ENCODE results near the gene P3H1. TPM values are rescaled to one million over a fixed set of nuclear protein-coding genes. Genes with fewer than 3 reads are reported as not detected.
A peak's percentile ranks its signal among the peaks of the same experiment; 100 is the strongest.
"Not testable (repeated sequence)": the region's sequence is repeated elsewhere in the genome, so short reads cannot be mapped to it uniquely, and the experiment has no call there.

Gene P3H1
- polyA plus RNA-seq, 10 donors, result 60.2 to 105 (median 70.4) TPM

DNA sequence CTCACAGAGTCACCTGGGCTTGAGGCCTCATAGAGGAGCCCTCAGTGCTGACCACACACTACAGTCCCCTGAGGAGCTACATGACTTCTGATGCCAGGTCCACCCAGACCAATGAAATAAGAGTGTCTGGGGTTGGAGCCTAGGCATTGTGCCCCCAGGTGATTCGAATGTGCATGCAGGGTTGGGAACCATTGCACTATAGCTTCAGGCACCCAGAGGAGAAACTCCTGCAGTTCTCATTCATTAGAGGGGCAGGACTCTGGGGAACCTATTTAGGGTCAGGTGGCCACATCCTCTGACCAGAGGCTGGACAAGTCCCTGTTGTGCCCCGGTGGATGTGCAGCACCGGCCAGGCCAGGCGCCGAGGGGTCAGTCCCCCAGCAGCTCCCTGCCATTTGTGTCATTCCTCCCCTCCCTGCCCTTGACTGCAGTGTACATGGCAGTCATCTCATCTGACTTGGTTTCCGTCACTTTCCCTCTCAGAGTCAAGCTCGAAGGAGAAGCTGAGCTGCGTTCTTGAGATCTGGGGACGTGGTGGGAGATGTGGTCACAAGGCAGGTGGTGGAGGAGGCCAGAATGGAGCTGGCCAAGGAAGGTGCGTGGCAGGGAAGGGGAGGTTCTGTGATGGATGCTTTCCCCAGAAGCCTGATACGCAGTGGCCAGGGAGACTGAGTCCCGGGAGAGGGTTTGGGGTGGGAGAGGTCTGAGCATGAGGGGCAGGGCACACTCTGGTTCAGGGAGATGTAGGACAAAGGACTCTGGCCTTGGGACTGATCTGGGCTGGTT lies 33.2 kb downstream of the P3H1 start:
- DNase-seq, result no peak

DNA sequence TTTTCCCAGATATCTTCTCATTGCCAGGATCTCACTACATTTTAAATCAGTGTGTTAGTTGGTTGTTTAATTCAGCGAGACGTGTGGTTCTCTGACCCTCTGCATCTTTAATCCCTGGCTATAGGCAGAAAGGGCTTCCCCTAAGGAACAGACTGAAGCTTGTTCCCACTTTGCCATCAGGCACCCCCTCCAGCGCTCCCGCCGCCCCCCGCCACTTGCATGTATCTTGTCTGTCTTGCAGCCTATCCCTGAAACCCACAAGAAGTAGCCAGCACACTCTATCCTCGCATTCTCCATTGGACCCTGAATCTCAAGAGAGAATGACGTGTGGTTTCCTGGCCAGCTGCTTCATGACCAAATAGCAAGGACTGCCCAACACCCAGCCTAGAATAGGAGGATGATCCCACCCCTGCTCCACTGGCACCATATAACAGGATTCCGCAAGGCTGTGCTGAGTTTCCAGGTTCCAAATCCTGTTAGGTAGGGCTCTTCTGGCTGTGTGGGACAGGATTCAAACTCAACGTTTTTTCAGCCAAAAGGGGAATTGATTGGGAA lies 34.6 kb downstream of the P3H1 start:
- peak in 1 of 3 donors; percentile 45 for DNase-seq

DNA sequence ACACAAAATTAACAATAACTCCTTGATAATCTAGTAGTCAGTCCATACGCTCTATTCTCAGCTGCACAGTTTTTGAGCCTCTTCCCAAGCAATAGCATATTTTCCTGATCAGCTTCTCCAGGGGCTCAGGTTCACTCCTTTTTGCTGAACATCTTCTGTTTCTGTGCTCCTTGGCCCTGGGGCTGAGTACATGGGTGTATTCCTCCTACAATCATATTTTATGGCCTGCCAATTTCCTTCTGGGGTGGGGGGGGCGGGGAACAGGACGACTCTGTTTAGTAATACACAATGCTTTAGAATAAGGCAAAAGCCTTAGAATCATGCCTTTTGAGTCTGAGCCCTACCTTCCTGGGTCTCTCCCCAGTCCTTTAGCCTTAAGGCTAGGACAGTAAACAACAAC lies 35.2 kb downstream of the P3H1 start:
- DNase-seq, result no peak

DNA sequence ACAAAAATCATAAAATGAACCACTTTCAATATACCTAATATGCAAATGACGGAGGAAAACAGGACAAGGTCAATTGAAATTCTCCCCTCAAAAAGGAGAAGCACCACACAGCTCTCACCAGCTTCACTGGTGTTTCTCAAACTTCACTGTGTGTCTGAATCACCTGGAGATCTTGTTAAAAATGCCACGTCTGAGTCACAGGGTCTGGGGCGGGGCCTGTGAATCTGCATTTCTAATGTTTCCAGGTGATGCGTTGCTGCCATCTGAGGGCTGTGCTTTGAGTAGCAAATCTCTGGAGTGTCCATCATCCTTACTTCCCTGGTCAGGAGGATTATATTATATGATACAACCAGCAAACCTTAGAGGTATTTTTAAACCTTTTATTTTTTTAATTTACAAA lies 35.8 kb downstream of the P3H1 start:
- DNase-seq, result no peak

DNA sequence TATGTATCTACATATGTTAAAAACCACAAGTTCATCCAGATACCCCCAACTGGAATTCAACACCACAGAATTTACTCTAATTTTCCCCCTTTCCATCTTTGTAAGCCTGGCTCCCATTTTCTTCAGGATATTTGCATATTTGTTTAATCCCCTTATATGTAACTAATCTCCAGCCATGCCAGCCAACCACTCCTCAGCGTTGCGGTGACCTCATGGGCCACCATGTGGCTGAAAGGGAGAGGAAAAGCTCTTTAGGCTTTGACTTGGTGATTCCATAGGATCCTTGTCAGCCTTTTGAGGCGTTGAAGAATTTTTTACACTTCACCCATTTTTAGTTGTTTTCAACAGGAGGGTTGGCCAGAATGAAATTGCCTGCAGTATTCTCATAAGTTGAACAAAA lies 36.8 kb downstream of the P3H1 start:
- no peak for DNase-seq

DNA sequence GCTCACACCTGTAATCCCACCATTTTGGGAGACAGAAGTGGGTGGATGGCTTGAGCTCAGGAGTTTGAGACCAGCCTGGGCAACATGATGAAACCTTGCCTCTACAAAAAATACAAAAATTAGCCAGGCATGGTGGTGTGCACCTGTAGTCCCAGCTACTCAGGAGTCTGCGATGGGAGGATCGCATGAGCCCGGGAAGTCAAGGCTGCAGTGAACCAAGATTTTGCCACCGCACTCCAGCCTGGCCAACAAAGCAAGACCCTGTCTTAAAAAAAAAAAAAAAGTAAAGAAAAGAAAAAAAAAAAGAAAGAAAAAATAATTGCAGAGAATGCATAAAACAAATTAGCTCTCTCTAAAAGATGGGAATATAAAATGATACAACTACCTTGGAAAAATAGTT lies 41.0 kb downstream of the P3H1 start:
- not testable (repeated sequence) for DNase-seq

DNA sequence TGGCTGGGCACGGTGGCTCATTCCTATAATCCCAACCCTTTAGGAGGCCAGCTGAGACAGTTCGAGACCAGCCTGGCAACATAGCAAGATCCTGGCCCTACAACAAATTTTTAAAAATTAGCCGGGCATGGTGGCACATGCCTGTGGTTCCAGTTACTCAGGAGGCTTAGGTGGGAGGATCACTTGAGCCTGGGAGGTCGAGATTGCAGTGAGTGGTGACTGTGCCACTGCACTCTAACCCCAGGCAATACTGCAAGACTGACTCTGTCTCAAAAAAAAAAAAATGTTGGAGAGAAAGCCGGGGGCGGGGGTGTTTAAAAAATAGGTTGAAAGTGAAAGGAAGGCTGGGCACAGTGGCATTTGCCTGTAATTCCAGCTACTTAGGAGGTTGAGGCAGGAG lies 43.3 kb downstream of the P3H1 start:
- no peak for DNase-seq

DNA sequence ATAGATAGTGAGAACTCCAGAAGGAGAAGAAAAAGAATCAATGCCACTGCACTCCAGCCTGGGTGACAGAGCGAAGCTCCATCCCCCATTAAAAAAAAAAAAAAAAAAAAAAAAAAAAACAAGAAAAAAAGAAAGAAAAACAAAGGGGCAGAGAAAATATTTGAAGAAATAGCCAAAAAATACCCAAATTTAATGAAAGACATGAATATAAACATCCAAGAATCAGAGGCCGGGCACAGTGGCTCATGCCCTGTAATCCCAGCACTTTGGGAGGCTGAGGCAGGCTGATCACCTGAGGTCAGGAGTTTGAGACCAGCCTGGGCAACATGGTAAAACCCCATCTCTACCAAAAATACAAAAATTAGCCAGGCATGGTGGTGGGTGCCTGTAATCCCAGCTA lies 44.4 kb downstream of the P3H1 start:
- DNase-seq, result not testable (repeated sequence)

DNA sequence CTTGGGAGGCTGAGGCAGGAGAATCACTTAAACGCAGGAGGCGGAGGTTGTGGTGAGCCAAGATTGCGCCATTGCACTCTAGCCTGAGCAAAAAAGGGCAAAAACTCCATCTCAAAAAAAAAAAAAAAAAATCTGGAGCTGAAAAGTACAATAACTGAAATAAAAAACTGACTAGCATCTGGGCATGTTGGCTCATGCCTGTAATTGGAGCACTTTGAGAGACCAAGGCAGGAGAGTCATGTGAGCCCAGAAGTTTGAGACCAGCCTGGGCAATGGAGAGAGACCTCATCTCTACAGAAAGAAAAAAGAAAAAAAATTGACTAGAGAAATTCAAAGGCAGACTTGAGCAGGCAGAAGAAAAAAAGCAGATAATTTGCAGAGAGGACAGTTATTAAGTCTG lies 44.9 kb downstream of the P3H1 start:
- no peak for DNase-seq

DNA sequence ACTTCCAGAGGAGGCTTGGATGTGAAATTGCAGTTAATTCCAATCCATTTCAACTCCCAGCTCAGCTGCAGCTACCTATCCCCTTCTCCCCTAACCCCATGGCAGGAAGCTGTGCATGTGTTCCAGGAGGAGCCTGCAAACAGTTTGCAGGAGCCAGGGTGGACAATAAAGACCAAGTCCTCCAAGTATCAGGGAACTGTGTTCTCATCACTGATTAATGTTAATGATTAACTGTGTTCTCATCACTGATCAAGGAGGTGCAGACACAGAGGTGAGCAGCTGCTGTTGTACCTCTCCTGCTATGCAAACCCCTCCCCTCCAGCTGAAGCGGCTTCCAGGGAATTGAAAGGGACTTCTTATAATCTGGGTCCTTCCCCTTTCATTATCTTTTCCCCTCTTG lies 46.0 kb downstream of the P3H1 start:
- DNase-seq, result no peak

DNA sequence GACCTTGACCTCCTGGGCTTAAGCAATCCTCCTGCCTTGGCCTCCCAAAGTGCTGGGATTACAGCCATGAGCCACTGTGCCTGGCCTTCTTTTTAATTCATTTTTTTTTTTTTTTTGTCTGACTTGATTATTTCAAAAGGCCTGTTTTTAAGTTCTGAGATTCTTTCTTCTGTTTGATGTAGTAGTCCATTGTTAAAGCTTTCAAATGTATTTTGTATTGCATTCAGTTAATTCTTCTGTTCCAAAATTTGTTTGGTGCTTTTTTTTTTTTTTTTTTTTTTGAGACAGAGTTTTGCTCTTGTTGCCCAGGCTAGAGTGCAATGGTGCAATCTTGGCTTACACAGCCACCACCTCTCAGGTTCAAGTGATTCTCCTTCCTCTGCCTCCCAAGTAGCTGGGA lies 52.4 kb downstream of the P3H1 start:
- DNase-seq, result not testable (repeated sequence)

DNA sequence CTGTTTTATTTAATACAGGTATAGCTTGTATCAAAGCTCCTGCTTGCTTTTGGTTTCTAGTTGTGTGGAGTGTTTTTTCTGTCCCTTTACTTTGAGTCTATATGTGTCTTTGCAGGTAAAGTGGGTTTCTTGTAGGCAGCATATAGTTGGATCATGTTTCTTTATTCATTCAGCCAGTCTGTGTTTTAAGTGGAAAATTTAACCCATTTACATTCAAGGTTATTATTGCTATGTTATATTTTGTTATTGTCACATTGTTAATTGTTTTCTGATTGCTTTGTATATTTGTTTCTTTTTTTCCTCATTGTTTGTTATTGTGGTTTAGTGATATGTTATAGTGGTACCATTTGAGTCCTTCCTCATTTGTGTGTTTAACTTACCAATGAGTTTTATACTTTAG lies 53.5 kb downstream of the P3H1 start:
- DNase-seq, result no peak

DNA sequence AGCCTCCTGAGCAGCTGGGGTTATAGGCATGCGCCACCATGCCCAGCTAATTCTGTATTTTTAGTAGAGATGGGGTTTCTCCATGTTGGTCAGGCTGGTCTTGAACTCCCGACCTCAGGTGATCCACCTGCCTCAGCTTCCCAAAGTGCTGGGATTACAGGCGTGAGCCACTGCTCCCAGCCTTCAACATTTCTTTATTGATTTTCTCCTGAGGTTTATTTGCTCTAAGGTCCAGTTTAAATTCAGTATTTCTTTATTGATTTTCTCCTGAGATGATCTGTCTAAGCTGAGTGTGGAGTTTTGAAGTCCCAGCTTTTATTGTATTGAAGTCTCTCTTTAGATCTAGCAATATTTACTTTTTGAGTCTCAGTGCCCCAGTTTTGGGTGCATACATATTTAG lies 54.0 kb downstream of the P3H1 start:
- DNase-seq, result not testable (repeated sequence)

DNA sequence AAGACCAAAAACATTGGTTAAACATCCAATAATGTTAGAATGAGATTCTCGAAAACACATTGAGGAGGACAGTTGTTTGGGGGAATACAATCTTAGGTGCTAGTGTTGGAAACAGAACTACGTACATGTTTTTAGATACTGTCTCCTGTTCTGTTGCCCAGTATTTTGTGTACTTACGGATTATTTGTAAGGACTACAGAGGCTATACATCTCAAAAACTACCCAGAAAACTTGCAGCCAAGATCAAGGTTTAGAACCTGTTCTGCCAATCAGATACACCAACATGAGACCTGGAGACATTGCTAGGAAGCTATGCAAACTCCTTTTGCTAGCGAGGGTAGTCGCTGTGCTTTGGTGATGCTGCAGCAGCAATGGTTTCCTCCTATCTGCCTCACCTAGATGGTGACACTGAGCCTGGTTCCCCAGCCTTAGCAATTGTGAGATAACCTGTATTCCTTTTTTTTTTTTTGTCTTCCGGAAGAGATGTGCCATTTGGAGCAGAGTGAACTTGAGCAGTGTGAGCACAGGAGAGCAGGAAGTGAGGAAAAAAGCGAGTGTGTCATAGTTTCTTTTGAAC lies 62.9 kb downstream of the P3H1 start:
- DNase-seq, result no peak

DNA sequence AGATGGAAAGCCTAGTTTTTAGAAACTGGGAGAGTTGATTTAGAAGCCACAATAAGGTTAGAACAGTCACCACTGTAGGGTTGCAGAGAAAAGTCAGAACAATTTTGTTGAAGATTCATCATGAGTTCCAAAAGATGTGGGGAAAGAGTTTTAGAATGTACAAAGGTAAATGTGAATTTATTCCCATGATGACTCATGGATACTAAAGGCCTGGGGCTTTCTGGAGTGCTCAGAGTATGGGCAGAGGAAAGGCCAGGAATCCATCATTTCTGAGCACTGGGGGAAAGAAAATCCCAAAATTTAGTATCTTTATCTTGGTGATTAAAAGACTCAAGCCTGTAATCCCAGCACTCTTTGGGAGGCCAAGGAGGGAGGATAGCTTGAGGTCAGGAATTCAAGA lies 66.8 kb downstream of the P3H1 start:
- no peak for DNase-seq

DNA sequence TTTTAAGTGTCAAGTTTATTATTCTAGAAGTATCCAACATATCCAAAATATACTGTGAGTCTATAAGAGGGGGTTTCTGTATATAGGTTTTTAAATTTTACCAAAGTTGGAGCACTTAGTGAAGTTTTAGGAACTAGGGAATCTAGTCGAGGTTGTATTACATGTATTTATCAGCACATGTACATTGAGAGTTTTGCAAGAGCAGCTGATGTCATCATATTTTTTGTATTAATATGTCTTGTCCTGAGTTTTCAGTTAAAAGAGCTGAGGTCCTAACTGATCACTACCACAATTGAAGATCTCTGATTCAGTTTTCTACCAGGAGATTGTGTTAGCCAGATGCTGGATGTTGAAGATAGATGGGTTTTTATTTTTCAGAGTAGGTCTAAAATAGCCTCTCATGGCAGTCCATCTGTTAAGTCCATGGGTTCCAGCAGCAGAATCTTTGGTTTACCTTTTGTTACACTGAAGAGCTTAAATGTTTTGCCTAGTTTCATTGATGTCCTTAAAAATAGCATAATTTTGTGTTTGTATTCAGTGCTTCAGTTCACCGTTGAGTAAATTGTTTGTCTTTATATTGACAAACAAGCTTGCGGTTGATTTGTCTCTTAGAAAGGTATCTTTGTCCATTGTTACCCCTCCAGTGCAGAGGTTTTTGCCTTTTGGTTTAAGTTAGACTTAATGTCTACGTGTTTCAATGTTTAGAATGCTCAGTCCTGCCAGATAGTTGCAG lies 68.6 kb downstream of the P3H1 start:
- DNase-seq, result no peak

Other genes starting within 250 kb of the P3H1 start
- 10 to 100 TPM; 32.3 to 45.1 (median 37.5) TPM for gene PPIH, start 108.6 kb downstream of the P3H1 start, polyA plus RNA-seq (ENCODE audit: insufficient read length in 10 of 10)
- 1,000 to 10,000 TPM in 2 of 10 donors, 100 to 1,000 TPM in 8; 817 to 1,077 (median 929) TPM for gene YBX1, start 84.6 kb downstream of the P3H1 start, polyA plus RNA-seq (ENCODE audit: insufficient read length in 10 of 10)
- 1 to 10 TPM in 2 of 10 donors, under 1 TPM in 8; 0.25 to 1.8 (median 0.61) TPM for gene CLDN19, start 26.8 kb downstream of the P3H1 start, polyA plus RNA-seq (ENCODE audit: insufficient read length in 10 of 10)
- 10 to 100 TPM in 6 of 10 donors, 1 to 10 TPM in 4; 5.8 to 13.9 (median 10.9) TPM for gene C1orf50, start 221 bp upstream of the P3H1 start, polyA plus RNA-seq (ENCODE audit: insufficient read length in 10 of 10)
- 1 to 10 TPM in 3 of 10 donors, under 1 TPM in 7; 0.46 to 1.4 (median 0.73) TPM for gene TMEM269, start 18.0 kb upstream of the P3H1 start, polyA plus RNA-seq (ENCODE audit: insufficient read length in 10 of 10)
- 10 to 100 TPM in 3 of 10 donors, 1 to 10 TPM in 7; 5.9 to 12.0 (median 8.3) TPM for gene ERMAP, start 50.1 kb upstream of the P3H1 start, polyA plus RNA-seq (ENCODE audit: insufficient read length in 10 of 10)
- 10 to 100 TPM; 38.7 to 68.2 (median 47.1) TPM for gene SVBP, start 50.4 kb upstream of the P3H1 start, polyA plus RNA-seq (ENCODE audit: insufficient read length in 10 of 10)
- gene ZNF691, start 79.6 kb upstream of the P3H1 start, polyA plus RNA-seq (ENCODE audit: insufficient read length in 10 of 10), result 10 to 100 TPM in 2 of 10 donors, 1 to 10 TPM in 8; 7.5 to 11.6 (median 9.2) TPM
- gene SLC2A1, start 191.8 kb upstream of the P3H1 start, polyA plus RNA-seq (ENCODE audit: insufficient read length in 10 of 10), result 10 to 100 TPM; 16.5 to 49.7 (median 21.2) TPM

Data from muscle of back (tissue), 11 donors.